ENCODE measurements around the gene KRT33B.

- TF ChIP-seq CTCF (conservative IDR thresholded peaks at IDR 0.05; ENCODE audit: low read length) (no peak), EZH2phosphoT487 (IDR thresholded peaks at IDR 0.05; ENCODE audit: borderline replicate concordance, low read depth, low read length) (no peak)
Measured at GRCh38 chr17:41413353-41413957, 43.8 kb upstream of the KRT33B start.

Data from OCI-LY7 (cell line).